GM21515 (cell line): ENCODE measurements around the gene SSBP4.

Experiments used
- ATAC-seq: cut with Tn5 transposase; IDR thresholded peaks from one replicate; pipeline ENCODE4 v1.9.1; 2021; ENCODE audit not compliant: unreplicated experiment

SSBP4 gene

GRCh38 chr19:18431351-18432197 is 12.4 kb downstream of the SSBP4 start:
- ATAC-seq: no peak

- no peak for ATAC-seq
These were observed 13.2 kb downstream of the SSBP4 start for GRCh38 chr19:18432275-18433014.

- no peak for ATAC-seq
These were observed 14.0 kb downstream of the SSBP4 start for GRCh38 chr19:18433015-18433691.

- ATAC-seq: no peak
These were observed 14.7 kb downstream of the SSBP4 start for GRCh38 chr19:18433735-18434398.

- ATAC-seq: no peak
These were observed 15.4 kb downstream of the SSBP4 start for GRCh38 chr19:18434411-18435175.

- no peak for ATAC-seq
These were observed 16.1 kb downstream of the SSBP4 start for GRCh38 chr19:18435178-18435841.

- ATAC-seq: no peak
These were observed 16.9 kb downstream of the SSBP4 start for GRCh38 chr19:18435842-18436670.

- ATAC-seq: peak; percentile 42
These were observed 17.7 kb downstream of the SSBP4 start for GRCh38 chr19:18436671-18437490.

DNA sequence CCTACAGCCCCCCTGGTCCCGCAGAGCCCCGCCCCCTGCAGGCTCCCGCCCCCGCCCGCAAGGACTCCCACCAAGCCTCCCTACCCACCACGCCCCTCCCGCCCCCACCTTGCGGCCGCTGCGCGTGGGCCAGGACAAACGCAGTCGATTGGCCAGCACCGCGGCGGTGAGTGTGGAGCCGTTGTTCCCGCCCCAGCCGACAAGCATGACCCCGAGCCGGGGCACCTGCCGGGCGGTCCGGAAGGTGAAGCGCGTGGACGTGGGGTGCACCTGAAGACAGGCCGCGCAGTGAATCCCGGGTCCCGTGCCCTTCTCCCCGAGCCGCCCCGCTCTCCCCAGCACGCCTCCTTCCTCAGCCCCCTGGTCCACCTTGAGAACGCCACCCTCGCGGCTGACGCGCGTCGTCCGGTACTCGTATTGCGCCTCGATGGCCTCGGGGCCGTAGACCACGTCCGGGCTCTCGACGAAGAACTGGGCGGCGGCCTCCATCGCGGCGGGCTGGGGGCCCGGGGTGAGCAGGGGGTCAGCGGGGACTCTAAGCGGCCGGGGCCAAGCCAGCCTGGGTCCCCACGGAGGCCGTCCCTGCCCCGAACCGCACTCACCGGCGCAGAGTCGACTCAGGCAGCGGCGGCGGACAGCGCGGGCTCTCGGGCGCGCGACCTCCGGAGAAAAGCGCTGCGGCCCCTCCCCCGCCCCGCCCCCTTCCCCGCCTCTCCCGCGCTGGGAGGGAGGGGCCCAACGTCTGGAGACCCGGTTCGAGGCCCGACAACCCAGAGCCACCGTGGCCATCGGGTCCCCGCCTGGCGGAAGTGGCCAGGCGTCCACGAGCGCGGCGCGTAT is 18.5 kb downstream of the SSBP4 start, which contains the start of gene ISYNA1:
TSS of gene ISYNA1 (minus strand) at position 643 of the 840 bp plus-strand sequence. CDS start at position 489, 154 bp downstream.
- no peak for ATAC-seq

- ATAC-seq: no peak
These were observed 19.3 kb downstream of the SSBP4 start for GRCh38 chr19:18438331-18439024.

DNA sequence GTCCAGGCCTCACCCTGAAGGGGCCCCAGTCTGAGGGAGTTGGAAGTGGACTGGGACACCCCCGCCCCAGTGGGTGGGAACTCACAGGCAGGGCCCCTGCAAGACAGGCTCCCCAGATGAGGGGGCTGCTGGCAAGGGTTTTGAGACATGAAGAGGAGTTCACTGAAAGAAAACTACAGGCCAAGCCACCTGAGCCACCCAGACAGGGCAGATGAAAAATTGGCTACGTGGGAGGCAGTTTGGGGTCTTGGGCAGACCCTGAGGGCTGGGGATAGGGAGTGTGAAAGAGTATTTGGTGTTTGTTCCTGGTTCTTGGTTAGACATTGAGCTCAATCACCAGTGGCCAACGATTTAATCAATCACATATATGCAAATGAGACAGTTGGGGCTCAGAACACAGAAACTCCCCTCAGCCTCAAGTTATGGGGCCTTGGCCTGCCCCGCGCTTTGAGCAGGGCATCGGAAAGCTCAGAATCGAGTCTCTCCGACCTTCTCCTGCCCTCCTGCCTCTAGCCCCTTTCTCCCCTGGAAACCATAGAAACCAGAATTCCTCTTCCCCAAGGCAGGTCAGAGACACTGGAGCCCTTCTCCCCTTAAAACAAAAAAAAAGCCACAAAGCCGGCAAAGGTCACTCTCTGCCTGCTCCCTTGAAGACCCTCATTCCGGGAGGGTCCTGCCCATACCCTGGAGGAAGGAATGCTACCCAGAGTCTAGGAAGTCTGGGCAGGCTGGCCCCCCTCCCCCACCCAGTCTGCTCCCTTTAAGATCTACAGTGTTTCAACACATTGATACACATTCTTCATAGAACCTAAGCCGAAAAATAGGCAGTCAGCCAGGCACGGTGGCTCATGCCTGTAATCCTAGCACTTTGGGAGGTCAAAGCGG is 20.1 kb downstream of the SSBP4 start:
- ATAC-seq: no peak

- no peak for ATAC-seq
These were observed 20.7 kb downstream of the SSBP4 start for GRCh38 chr19:18439910-18440237.

GRCh38 chr19:18440415-18440877 is 21.2 kb downstream of the SSBP4 start:
- no peak for ATAC-seq

DNA sequence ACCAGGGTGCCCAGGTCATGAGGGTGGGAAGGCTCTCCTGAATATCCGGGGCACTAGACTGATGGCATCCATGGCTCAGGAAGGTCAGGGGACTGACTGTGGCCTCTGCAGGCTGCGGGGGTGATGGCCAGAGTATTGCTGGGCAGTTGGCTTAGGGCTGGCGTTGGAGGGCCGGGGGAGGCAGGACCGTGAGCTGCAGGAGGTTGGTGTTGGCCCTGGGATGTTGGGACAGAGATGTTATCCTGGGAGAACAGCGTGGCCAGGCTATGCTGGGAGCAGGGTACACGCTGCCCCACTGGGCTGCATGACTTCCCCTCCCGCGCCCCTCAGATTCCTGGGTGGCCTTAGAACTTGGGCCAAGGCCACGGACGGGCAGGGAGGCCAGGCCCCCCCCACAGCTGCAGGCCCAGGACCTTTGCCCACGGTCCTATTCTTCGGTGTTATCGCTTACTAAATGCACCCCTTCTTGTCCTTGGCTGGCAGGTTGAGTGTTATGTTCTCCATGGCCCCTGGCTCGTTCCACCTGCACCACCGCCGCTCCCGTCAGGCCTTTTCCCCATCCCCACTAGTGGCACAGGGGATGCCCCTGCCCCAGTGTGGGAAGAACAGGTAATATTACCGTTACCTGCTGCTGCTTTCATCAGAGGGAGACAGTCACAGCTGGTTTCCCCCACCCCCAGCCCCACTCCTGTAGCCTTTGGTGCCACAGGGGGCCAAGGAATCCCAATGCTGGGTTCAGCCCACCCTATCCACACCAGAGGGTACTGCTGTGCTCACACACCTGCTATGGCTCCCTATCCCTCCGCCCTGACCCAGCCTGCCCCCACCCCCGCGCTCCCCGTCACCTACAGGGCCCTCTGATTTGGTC is 22.0 kb downstream of the SSBP4 start:
- no peak for ATAC-seq
